GM19372 (cell line): ENCODE measurements around the gene SLC34A2.
"Not testable (repeated sequence)": the region's sequence is repeated elsewhere in the genome, so short reads cannot be mapped to it uniquely, and the experiment has no call there.

Source experiments
- ATAC-seq: cut with Tn5 transposase; IDR thresholded peaks from one replicate; pipeline ENCODE4 v1.9.1; 2021; ENCODE audit warnings: mild to moderate bottlenecking, low read depth, moderate library complexity; ENCODE audit not compliant: unreplicated experiment

SLC34A2 gene

GRCh38 chr4:25658357-25658771 lies 2.7 kb downstream of the SLC34A2 start:
- ATAC-seq: no peak

- no peak for ATAC-seq
Measured at GRCh38 chr4:25658777-25659176, 3.1 kb downstream of the SLC34A2 start.

- not testable (repeated sequence) for ATAC-seq
Measured at GRCh38 chr4:25661441-25661840, 5.8 kb downstream of the SLC34A2 start.

- ATAC-seq: no peak
Measured at GRCh38 chr4:25662306-25662705, 6.7 kb downstream of the SLC34A2 start.

- ATAC-seq: no peak
Measured at GRCh38 chr4:25663781-25664180, 8.1 kb downstream of the SLC34A2 start.

- no peak for ATAC-seq
Measured at GRCh38 chr4:25666031-25666630, 10.5 kb downstream of the SLC34A2 start.

GRCh38 chr4:25667931-25668557 lies 12.4 kb downstream of the SLC34A2 start:
- ATAC-seq: no peak

GRCh38 chr4:25670991-25671390 lies 15.3 kb downstream of the SLC34A2 start:
- ATAC-seq: no peak

GRCh38 chr4:25672756-25673155 lies 17.1 kb downstream of the SLC34A2 start:
- ATAC-seq: no peak

- no peak for ATAC-seq
Measured at GRCh38 chr4:25674386-25674785, 18.7 kb downstream of the SLC34A2 start.

- ATAC-seq: no peak
Measured at GRCh38 chr4:25676221-25676620, 20.6 kb downstream of the SLC34A2 start.

GRCh38 chr4:25677157-25677556 lies 21.5 kb downstream of the SLC34A2 start:
- ATAC-seq: no peak

GRCh38 chr4:25677943-25678342 lies 22.3 kb downstream of the SLC34A2 start:
- ATAC-seq: no peak

GRCh38 chr4:25687773-25688172 lies 32.1 kb downstream of the SLC34A2 start:
- no peak for ATAC-seq

- ATAC-seq: no peak
Measured at GRCh38 chr4:25694466-25694865, 38.8 kb downstream of the SLC34A2 start.

GRCh38 chr4:25696409-25696808 lies 40.8 kb downstream of the SLC34A2 start:
- no peak for ATAC-seq

GRCh38 chr4:25697516-25697915 lies 41.9 kb downstream of the SLC34A2 start:
- ATAC-seq: no peak

- no peak for ATAC-seq
Measured at GRCh38 chr4:25700661-25701060, 45.0 kb downstream of the SLC34A2 start.

GRCh38 chr4:25702848-25703247 lies 47.2 kb downstream of the SLC34A2 start:
- no peak for ATAC-seq

- no peak for ATAC-seq
Measured at GRCh38 chr4:25703731-25704388, 48.2 kb downstream of the SLC34A2 start.

GRCh38 chr4:25704516-25704915 lies 48.9 kb downstream of the SLC34A2 start:
- no peak for ATAC-seq

- ATAC-seq: no peak
Measured at GRCh38 chr4:25710637-25711036, 55.0 kb downstream of the SLC34A2 start.
